ENCODE measurements around the gene CD28.

GRCh38 chr2:203694191-203694590 lies 12.2 kb upstream of the CD28 start:
- TF ChIP-seq, protein P1, sequence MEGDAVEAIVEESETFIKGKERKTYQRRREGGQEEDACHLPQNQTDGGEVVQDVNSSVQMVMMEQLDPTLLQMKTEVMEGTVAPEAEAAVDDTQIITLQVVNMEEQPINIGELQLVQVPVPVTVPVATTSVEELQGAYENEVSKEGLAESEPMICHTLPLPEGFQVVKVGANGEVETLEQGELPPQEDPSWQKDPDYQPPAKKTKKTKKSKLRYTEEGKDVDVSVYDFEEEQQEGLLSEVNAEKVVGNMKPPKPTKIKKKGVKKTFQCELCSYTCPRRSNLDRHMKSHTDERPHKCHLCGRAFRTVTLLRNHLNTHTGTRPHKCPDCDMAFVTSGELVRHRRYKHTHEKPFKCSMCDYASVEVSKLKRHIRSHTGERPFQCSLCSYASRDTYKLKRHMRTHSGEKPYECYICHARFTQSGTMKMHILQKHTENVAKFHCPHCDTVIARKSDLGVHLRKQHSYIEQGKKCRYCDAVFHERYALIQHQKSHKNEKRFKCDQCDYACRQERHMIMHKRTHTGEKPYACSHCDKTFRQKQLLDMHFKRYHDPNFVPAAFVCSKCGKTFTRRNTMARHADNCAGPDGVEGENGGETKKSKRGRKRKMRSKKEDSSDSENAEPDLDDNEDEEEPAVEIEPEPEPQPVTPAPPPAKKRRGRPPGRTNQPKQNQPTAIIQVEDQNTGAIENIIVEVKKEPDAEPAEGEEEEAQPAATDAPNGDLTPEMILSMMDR (IDR thresholded peaks at IDR 0.05), result no peak
- no peak for TF ChIP-seq POLR2A (IDR thresholded peaks at IDR 0.05)
